Gastrocnemius medialis (tissue), 4 donors: ENCODE results near the gene LMF2.

Experiments
- CTCF ChIP-seq, 5 experiments: fragments of 450-650 bp in 3 of 5; fragments of 200-600 bp in 2 of 5; sonication (generic) in 2 of 5; IDR thresholded peaks in 4 of 5; conservative IDR thresholded peaks in 1 of 5; 1 replicate in 4 of 5; 2 replicates in 1 of 5; pipeline ENCODE4 v1.5.1; 2016 to 2019; ENCODE audit warnings: antibody characterized with exemption in 5 of 5, mild to moderate bottlenecking in 3 of 5, moderate library complexity in 3 of 5
- POLR2A ChIP-seq, 2 donors: fragments of 450-650 bp; IDR thresholded peaks; one replicate each; pipeline ENCODE4 v1.6.1; 2017; ENCODE audit warnings: antibody characterized with exemption in 2 of 2, mild to moderate bottlenecking in 2 of 2, moderate library complexity in 2 of 2

- no peak for TF ChIP-seq CTCF (IDR thresholded peaks at IDR 0.05 in 4 of 5, conservative IDR thresholded peaks at IDR 0.05 in 1 of 5)
- no peak for TF ChIP-seq POLR2A (IDR thresholded peaks at IDR 0.05)
These were observed 34.4 kb downstream of the LMF2 start for GRCh38 chr22:50473088-50473487.
